GM12891 (cell line): Measurements from ENCODE around the gene TNNT1.

ENCODE experiments used
- POLR2A ChIP-seq: IDR thresholded peaks from 2 replicates; pipeline ENCODE4 v1.6.1; 2011; ENCODE audit warnings: low read depth, low read length, control low read depth
- POLR2AphosphoS5 ChIP-seq: IDR thresholded peaks from 2 replicates; pipeline ENCODE4 v1.6.1; 2011; ENCODE audit warnings: low read depth, low read length, control low read depth
- TAF1 ChIP-seq: IDR thresholded peaks from 2 replicates; pipeline ENCODE4 v1.6.1; 2011; ENCODE audit warnings: low read depth, low read length, control low read depth

GRCh38 chr19:55111238-55111831 lies 37.7 kb downstream of the TNNT1 start:
- no peak for TF ChIP-seq TAF1
- TF ChIP-seq POLR2AphosphoS5: no peak
- TF ChIP-seq POLR2A: no peak
